Neural cell (in vitro differentiated cells): ENCODE measurements around the gene SLC29A1.

Experiments
- EP300 ChIP-seq: fragments of 450-650 bp; conservative IDR thresholded peaks from 2 replicates; pipeline ENCODE4 v1.6.1; 2014; ENCODE audit warnings: antibody characterized with exemption, mild to moderate bottlenecking, moderate library complexity; ENCODE audit not compliant: poor library complexity, severe bottlenecking
- EZH2 ChIP-seq: fragments of 200-600, 300-800 bp; shearing (Covaris generic), sonication (generic); IDR thresholded peaks from 2 replicates; pipeline ENCODE4 v1.6.1; 2014; ENCODE audit warnings: antibody characterized with exemption, low read length, borderline replicate concordance, mild to moderate bottlenecking; ENCODE audit not compliant: insufficient read depth, poor library complexity, severe bottlenecking
- POLR2AphosphoS5 ChIP-seq: IDR thresholded peaks from 2 replicates; pipeline ENCODE4 v1.6.1; 2012
- TAF1 ChIP-seq: IDR thresholded peaks from 2 replicates; pipeline ENCODE4 v1.6.1; 2012; ENCODE audit warnings: low read depth
- TF ChIP-seq, protein P1 (sequence below): fragments of 450-650 bp; IDR thresholded peaks from 2 replicates; pipeline ENCODE4 v1.5.1; 2014; ENCODE audit warnings: antibody characterized with exemption, mild to moderate bottlenecking, moderate library complexity; ENCODE audit not compliant: poor library complexity, severe bottlenecking

DNA sequence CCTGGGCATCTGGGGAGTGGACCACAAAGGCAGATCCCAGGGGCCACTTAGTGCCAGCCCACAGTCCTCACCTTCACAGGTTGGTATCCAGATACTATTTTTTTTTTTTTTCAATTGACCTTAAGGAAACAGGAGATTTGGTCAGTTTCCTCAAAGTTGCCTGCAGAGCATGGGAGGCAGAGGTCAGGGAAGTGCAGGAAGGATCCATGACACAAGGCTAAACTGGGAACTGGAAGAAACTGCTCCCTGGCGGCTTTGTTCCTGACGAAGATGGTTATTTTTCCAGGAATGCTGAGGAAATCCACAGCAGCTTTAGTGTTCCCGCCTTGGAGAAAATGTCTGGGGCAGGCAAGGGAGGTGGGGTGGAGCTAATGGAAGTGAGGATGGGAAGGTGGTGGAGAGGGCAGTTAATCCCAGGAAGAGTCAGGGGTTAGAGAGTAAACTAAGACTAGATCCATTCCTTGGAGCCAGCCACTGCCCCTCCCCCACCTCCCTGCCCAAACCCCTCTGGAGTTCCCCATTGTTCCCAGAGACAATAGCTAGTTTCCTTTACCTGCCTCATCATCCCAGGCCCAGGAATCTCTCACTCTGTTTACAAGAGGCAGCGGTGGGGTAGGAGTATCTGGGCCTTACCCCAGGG lies 20.9 kb upstream of the SLC29A1 start:
- no peak for TF ChIP-seq TAF1
- TF ChIP-seq, protein P1, sequence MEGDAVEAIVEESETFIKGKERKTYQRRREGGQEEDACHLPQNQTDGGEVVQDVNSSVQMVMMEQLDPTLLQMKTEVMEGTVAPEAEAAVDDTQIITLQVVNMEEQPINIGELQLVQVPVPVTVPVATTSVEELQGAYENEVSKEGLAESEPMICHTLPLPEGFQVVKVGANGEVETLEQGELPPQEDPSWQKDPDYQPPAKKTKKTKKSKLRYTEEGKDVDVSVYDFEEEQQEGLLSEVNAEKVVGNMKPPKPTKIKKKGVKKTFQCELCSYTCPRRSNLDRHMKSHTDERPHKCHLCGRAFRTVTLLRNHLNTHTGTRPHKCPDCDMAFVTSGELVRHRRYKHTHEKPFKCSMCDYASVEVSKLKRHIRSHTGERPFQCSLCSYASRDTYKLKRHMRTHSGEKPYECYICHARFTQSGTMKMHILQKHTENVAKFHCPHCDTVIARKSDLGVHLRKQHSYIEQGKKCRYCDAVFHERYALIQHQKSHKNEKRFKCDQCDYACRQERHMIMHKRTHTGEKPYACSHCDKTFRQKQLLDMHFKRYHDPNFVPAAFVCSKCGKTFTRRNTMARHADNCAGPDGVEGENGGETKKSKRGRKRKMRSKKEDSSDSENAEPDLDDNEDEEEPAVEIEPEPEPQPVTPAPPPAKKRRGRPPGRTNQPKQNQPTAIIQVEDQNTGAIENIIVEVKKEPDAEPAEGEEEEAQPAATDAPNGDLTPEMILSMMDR: no peak
- no peak for TF ChIP-seq EZH2
- no peak for TF ChIP-seq POLR2AphosphoS5
- no peak for TF ChIP-seq EP300
